PC-9 (cell line): ENCODE results near the gene SLC22A1.

Experiments
- EZH2 ChIP-seq: fragments of 200-600 bp; sonication (generic); IDR thresholded peaks from 2 replicates; pipeline ENCODE4 v1.8.0; 2017; ENCODE audit warnings: antibody characterized with exemption, low read depth
- TF ChIP-seq, protein P1 (sequence below): fragments of 200-600 bp; sonication (generic); conservative IDR thresholded peaks from 2 replicates; pipeline ENCODE4 v1.6.1; 2017; ENCODE audit warnings: mixed run types, antibody characterized with exemption, mild to moderate bottlenecking, moderate library complexity

DNA sequence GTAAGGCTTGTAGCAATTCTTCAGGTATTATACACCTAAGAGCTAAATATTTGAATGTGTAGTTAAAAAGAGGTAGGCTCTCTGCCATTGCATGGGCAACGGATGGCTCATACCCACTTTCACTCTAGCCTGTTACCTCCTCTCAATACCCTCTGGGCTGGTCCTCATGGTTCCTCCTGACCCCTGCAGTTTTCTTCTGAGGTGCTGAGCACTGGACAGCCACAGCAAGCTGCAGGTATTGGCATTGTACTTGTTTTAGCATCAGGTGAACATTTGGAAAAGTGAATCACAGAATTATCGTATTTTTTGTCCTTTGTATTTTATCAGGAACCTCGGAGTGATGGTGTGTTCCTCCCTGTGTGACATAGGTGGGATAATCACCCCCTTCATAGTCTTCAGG, 32.9 kb downstream of the SLC22A1 start:
- TF ChIP-seq, protein P1, sequence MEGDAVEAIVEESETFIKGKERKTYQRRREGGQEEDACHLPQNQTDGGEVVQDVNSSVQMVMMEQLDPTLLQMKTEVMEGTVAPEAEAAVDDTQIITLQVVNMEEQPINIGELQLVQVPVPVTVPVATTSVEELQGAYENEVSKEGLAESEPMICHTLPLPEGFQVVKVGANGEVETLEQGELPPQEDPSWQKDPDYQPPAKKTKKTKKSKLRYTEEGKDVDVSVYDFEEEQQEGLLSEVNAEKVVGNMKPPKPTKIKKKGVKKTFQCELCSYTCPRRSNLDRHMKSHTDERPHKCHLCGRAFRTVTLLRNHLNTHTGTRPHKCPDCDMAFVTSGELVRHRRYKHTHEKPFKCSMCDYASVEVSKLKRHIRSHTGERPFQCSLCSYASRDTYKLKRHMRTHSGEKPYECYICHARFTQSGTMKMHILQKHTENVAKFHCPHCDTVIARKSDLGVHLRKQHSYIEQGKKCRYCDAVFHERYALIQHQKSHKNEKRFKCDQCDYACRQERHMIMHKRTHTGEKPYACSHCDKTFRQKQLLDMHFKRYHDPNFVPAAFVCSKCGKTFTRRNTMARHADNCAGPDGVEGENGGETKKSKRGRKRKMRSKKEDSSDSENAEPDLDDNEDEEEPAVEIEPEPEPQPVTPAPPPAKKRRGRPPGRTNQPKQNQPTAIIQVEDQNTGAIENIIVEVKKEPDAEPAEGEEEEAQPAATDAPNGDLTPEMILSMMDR: no peak
- no peak for TF ChIP-seq EZH2
